GM19035 (cell line): ENCODE data around the gene IMPA2.

Source experiments
- ATAC-seq: cut with Tn5 transposase; IDR thresholded peaks from one replicate; pipeline ENCODE4 v1.9.1; 2021; ENCODE audit not compliant: unreplicated experiment

Gene IMPA2

GRCh38 chr18:11989174-11989573 is 7.9 kb downstream of the IMPA2 start:
- ATAC-seq, result no peak

DNA sequence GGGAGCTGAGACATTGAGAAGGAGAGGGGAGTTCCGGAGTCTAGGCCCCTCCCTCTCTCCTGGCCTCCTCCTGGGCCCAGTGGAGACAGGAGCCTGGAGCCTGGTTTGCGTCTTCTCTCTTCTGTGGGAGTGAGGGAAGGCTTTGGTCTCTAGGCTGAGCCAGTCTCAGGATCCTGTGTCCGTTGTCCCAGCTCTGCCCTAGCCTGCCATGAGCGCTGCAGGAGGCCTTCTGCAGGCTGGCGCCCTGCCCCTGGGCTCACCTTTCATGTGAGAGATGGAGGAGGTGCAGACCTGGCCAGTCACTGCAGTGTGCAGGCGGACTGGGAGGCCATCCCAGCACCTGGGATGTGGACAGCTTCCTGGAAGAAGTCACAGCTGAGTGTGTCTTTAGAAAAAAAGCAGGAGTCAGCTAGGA is 8.7 kb downstream of the IMPA2 start:
- no peak for ATAC-seq

GRCh38 chr18:11990539-11990938 is 9.2 kb downstream of the IMPA2 start:
- ATAC-seq, result no peak

GRCh38 chr18:11991021-11991795 is 9.9 kb downstream of the IMPA2 start:
- no peak for ATAC-seq

DNA sequence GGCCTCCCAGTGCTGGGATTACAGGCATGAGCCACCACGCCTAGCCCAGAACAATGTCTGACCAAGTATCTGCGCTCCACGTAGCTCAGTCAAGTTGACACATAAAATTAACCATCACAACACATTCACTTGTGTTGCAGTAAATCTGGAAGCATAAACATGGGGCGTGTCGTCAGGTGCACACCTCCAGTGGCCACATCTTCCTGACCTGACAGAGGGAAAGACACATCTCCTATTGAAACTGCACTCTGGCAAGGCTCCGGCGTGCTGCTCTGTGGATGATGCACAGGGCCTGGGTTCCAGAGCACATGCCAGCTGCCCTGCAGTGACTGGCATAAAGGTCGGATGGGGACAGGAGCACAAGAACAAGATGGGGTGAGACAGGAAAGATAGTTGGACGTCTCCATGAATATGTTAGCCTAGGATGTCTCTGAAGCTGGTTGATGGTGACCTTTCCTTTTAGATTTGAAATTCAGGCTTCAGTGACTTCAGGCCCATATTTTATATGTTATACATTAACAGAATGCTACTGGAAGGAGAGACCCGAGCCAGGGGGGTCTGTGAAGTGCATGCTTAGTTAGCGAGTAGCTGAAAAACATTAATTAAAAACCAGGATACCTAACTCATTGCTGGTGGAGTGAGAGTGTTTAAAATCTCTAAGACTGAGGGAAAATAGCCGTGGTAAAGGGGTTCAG is 10.9 kb downstream of the IMPA2 start:
- ATAC-seq, result no peak

- ATAC-seq, result no peak
These were observed 12.1 kb downstream of the IMPA2 start for GRCh38 chr18:11993264-11993916.

DNA sequence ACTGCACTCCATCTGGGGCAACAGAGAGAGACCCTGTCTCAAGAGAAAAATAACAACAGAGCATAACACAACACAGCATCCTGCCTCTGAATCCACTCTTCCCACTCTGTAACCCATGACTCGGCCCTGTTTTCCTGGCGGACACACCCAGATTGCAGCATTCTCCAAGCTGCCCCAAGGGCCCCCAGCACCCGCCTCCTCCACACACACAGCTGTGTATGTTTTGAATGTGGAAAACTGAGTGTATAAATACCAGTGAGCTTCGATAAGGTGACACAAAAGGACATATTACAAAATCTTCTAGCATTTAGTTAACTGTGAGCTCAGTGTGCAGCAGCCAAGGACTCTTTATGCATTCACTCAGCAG is 13.0 kb downstream of the IMPA2 start:
- ATAC-seq, result no peak

- ATAC-seq, result no peak
These were observed 13.6 kb downstream of the IMPA2 start for GRCh38 chr18:11994703-11995444.

DNA sequence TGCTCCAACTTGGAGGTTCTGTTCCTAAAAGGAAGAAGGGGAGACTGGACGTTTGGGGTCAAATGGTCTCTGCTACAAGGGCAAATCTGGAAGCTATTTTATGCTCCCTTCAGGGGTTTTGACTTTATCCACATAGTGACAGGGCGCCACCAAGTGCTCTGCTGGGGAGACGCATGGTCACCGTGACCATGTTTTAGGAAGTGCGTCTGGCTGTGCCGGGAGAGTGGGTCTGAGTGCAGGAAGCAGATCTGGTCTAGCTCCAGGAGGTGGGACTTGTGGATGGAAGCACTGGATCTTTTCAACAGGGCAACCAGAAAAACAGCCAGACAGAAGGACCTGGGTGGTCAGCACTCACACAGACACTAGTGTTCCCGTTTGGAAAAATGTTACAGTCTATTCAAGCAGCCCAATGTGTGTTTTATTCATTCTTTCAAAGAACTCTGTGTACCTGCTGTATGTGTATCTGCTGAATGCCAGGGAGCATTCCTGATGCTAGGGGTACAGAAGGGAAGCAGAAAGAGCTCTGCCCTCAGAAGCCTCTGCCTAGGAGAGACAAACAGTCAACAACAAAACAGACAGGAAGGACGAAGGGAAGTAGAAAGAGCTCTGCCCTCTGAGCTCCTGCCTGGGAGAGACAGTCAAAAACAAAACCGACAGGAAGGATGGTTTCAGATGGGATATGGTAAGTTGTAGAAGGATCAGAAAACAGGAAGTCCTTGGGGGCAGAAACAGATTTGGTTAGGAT is 14.3 kb downstream of the IMPA2 start:
- peak; percentile 75 for ATAC-seq

DNA sequence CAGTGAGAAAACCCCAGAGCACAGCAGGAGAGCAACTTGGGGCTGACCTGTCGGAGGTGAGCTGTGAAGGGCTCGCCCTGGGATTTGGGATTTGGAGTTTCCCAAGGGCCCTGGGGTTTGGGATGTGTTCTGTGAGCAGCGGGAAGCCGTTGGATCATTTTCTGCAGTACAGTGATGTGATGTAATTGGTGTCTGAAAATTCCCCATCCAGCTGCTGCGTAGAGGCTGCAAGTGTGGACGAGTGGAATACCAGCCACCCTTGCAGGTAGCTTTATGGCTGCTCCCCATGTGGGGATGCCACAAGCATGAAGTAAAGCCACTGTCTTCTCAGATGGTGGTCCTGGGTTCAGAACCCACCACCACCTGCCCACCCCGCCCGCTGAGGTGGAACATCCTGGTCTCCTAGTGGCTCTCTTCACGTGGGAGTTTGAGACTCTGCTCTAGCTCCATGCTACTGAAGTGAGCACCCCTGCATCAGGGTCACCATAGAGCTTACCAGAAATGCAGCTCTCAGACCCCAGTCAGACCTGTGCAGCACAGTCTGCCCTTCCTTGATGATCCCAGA is 15.0 kb downstream of the IMPA2 start:
- ATAC-seq, result no peak

DNA sequence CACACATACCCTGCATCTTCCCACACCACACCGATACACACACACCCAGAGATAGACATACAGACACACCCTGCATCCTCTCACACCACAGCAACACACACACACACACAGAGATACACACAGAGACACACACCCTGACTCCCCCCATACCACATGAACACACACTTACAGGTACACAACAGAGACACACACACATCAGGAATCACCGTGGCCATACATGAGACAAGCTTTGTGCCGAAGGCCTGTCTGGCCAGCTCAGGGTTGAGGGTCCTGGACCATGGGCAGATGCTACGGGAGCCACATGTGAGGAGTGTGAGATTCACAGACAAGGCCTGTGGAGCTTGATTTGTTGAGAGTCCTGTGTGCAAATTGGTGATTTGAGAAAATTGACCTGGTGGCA is 15.6 kb downstream of the IMPA2 start:
- ATAC-seq, result no peak

DNA sequence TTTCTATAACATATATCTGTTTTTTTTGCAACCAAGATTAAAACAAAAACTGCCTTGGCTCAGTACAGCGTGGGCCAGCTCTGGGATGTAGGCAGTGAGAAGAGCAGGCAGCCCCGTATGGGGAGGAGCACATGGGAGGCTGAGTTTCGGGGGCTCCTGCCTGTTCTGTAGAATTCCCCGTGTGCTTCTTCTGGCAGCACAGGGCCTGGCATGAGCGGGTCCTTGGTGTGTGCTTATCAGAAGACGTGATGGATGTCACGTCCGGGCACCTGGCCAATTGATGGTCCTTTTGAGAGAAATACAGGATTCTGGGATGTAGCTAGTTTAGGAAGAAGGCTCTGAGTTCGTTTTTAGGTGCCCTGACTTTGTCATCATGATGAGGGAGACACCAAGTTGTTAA is 16.2 kb downstream of the IMPA2 start:
- ATAC-seq, result no peak

DNA sequence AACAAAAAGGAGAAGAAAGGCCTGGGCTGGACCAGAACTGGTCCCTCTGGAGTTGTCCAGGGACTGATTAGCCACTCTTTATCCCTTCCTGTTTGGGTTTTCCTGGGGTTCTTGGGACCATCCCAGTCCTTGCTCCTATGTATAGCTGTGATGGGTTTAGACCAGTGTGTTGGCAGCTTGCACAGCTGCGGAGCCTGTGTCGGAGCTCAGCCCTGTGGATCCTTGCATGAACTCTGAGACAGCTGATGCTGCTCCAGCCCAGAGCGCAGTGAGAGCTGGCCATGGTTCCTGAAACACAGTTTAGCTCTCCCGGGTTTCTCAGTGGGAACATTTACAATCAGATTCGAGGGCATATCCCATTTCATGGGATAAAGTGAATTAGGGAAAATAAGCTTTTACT is 16.9 kb downstream of the IMPA2 start:
- ATAC-seq, result no peak

DNA sequence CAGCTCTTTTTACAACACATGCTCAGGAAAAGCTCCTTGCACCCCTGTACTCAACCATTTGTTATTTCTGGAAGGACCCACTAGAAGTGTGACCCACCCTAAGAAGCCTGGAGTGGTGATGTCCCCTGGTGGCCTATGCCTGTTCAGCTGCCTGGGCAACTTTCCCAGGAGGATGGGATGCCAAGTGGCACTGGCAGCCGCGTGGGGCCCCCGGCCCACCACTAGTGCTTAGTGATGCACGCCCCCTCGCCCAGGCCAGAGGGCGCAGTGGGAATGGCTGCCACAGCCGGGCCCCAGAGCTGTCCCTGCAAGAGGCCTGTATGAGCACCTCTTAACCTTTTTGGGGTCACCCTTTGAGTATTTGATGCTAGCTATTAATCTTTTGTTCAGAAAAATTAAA is 18.1 kb downstream of the IMPA2 start:
- ATAC-seq, result no peak

- no peak for ATAC-seq
These were observed 18.9 kb downstream of the IMPA2 start for GRCh38 chr18:12000072-12000659.

DNA sequence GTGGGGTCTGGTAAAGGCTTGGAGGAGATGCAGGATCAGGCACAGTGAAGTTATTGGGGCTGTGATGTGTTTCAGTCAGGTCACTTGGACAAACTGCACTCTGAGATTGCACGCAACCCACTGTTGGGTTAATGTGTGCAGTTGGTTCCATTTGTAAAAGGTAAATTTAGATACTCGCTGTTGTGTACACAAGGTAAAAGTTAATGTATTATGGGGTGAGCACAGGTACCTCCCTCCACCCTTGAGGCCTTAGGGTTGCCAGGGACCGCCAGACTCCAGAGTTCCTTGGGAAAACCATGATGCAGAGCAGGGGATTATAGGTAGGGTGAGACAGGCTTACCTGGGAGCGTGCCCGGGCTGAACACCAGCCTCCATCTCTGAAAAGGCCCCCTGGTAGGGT is 20.1 kb downstream of the IMPA2 start:
- ATAC-seq, result no peak

- ATAC-seq, result no peak
These were observed 22.6 kb downstream of the IMPA2 start for GRCh38 chr18:12003894-12004293.

DNA sequence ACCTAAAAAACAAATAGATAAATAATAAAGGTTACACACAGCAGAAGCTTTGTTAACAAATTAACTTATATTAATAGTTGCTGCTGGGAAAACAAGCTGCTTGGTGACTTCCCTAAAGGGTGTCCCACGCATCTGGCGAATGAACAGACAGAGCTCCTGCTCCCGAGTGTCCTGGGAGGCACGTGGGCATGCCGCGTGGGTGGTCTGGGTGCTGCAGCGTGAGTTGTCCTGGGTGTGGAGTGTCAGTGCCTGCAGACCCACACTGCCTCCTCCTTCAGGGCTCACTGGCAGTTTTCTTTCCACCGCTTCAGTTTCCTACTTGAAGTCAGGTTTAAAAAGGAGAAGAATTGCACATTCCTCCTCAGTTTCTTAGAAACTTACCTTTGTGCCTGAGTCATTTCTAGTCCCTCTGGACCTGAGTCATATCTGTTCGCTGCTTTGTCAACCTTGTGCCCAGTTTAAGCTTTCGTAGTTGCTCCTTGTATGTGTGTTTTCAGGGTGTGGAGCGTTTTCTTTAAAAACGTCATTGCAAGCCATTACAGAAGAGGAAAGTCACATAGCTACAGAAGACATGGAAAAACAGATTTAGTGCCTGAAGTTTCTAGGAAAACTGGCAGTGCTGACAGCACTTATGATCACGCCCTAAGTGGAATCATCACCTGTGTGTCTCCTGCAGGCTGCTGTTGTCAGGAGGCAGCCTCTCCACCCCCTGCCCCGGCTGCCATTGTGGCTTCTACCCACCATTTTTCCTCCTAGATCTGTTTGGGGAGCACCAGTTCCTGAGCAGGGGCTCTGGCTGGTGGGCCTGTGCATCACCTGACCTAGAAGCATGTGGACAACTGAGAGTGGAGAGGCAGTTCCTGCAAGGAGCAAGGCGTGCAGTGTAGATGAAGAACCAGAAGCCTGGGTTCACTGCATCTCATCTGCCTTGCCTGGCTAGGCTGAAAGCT is 24.5 kb downstream of the IMPA2 start:
- ATAC-seq, result no peak

- ATAC-seq, result no peak
These were observed 25.2 kb downstream of the IMPA2 start for GRCh38 chr18:12006488-12006840.
